Smooth muscle cell (in vitro differentiated cells): ENCODE results near the gene VAMP7. TPM values are rescaled to one million over a fixed set of nuclear protein-coding genes. Genes with fewer than 3 reads are reported as not detected.
"Not testable (repeated sequence)": the region's sequence is repeated elsewhere in the genome, so short reads cannot be mapped to it uniquely, and the experiment has no call there.

Experiments used
- DNase-seq: peaks from one replicate; lab custom pipeline; 2025; ENCODE audit not compliant: unreplicated experiment; lab: John Stamatoyannopoulos, UW
- H2AFZ ChIP-seq: fragments of 200-600 bp; sonication (generic); 2 replicates; pipeline ENCODE4 v1.6.0; 2016; ENCODE audit warnings: antibody characterized with exemption, low read depth, mild to moderate bottlenecking
- H3F3A ChIP-seq: fragments of 200-600 bp; sonication (generic); 2 replicates; pipeline ENCODE4 v1.6.0; 2017; ENCODE audit warnings: antibody characterized with exemption, low read depth
- H3K27ac ChIP-seq: fragments of 200-600 bp; sonication (generic); 2 replicates; pipeline ENCODE4 v1.5.1; 2016; ENCODE audit warnings: low read depth, mild to moderate bottlenecking
- H3K27me3 ChIP-seq: fragments of 200-600 bp; sonication (generic); 2 replicates; pipeline ENCODE4 v1.6.1; 2016; ENCODE audit warnings: low read depth, mild to moderate bottlenecking
- H3K36me3 ChIP-seq: fragments of 200-600 bp; sonication (generic); 2 replicates; pipeline ENCODE4 v1.5.1; 2016; ENCODE audit warnings: low read depth
- H3K4me1 ChIP-seq: fragments of 200-600 bp; sonication (generic); 2 replicates; pipeline ENCODE4 v1.5.1; 2016; ENCODE audit warnings: low read depth
- H3K4me2 ChIP-seq: fragments of 200-600 bp; sonication (generic); 2 replicates; pipeline ENCODE4 v1.6.0; 2016; ENCODE audit warnings: mild to moderate bottlenecking
- H3K4me3 ChIP-seq: fragments of 200-600 bp; sonication (generic); 2 replicates; pipeline ENCODE4 v1.5.1; 2016; ENCODE audit warnings: mild to moderate bottlenecking
- H3K79me2 ChIP-seq: fragments of 200-600 bp; sonication (generic); 2 replicates; pipeline ENCODE4 v1.6.0; 2016; ENCODE audit warnings: low read depth, mild to moderate bottlenecking
- H3K9ac ChIP-seq: fragments of 200-600 bp; sonication (generic); 2 replicates; pipeline ENCODE4 v1.6.0; 2016; ENCODE audit warnings: low read depth
- H3K9me3 ChIP-seq: fragments of 200-600 bp; sonication (generic); replicated peaks from 2 replicates; pipeline ENCODE4 v1.5.1; 2016; ENCODE audit warnings: low read depth
- H4K20me1 ChIP-seq: fragments of 200-600 bp; sonication (generic); 2 replicates; pipeline ENCODE4 v1.6.0; 2016; ENCODE audit warnings: low read depth
- CTCF ChIP-seq: fragments of 200-600 bp; sonication (generic); IDR thresholded peaks from 2 replicates; pipeline ENCODE4 v1.5.1; 2017; ENCODE audit warnings: borderline replicate concordance, mild to moderate bottlenecking, antibody characterized with exemption; ENCODE audit not compliant: insufficient read depth, poor library complexity, severe bottlenecking
- WGBS: methylation state at CpG from one replicate; pipeline ENCODE4 v1.1.7; 2016; ENCODE audit warnings: low lambda C conversion rate; 5-methylcytosine and 5-hydroxymethylcytosine counted together
- polyA plus RNA-seq: library from polyadenylated mRNA; unstranded; fragments of >200 nt; fragmentation: Nextera tagmentation; extraction: Ambion mirVana; gene quantifications from 2 replicates; pipeline ENCODE4 v1.2.1, GENCODE V29; 2016
- total RNA-seq: library from RNA; depleted of rRNA; stranded (reverse); fragments of >200 nt; gene quantifications from 2 replicates; pipeline ENCODE4 v1.2.3, GENCODE V29; 2014

VAMP7 gene
- total and polyA plus RNA-seq, 2 experiments from 2014 or later, result 33.8 to 53.8 TPM

GRCh38 chrX:155968326-155968661 is 87.1 kb downstream of the VAMP7 start:
- no peaks in the 10 kb centered on the region for H3F3A ChIP-seq
- H3K36me3 ChIP-seq, result no peaks in the 10 kb centered on the region
- 58% methylated on average over 1 of the region's 1 CpG for WGBS
- no peaks in the 10 kb centered on the region for H4K20me1 ChIP-seq
- no peak for TF ChIP-seq CTCF
- no peaks in the 10 kb centered on the region for H3K79me2 ChIP-seq
- H3K4me2 ChIP-seq, result no peak overlapping the region
- no peak for DNase-seq
- no peak overlapping the region for H3K4me3 ChIP-seq
- H3K27me3 ChIP-seq, result no peaks in the 10 kb centered on the region
- no peak overlapping the region for H3K27ac ChIP-seq
- H3K9ac ChIP-seq, result no peak overlapping the region
- H3K4me1 ChIP-seq, result no peaks in the 10 kb centered on the region
- no peaks in the 10 kb centered on the region for H3K9me3 ChIP-seq
- H2AFZ ChIP-seq, result no peak overlapping the region

- Histone ChIP-seq H3K27ac (no peak overlapping the region), H3K9ac (no peak overlapping the region), H2AFZ (no peak overlapping the region), H4K20me1 (no peaks in the 10 kb centered on the region), H3K79me2 (no peaks in the 10 kb centered on the region), H3K36me3 (no peaks in the 10 kb centered on the region), H3K27me3 (no peaks in the 10 kb centered on the region), H3K4me1 (no peaks in the 10 kb centered on the region), H3K9me3 (no peaks in the 10 kb centered on the region), H3K4me2 (no peak overlapping the region), H3F3A (no peaks in the 10 kb centered on the region), H3K4me3 (no peak overlapping the region)
- DNase-seq, result no peak
- WGBS, result 61% methylated on average over 5 of the region's 5 CpGs
- no peak for TF ChIP-seq CTCF
These were observed 87.6 kb downstream of the VAMP7 start for GRCh38 chrX:155968791-155969190.

- WGBS, result 52% methylated on average over 5 of the region's 5 CpGs
- not testable (repeated sequence) for H3K27ac ChIP-seq, H3K4me3 ChIP-seq, H3F3A ChIP-seq, H3K4me1 ChIP-seq, H3K36me3 ChIP-seq, H3K4me2 ChIP-seq, H2AFZ ChIP-seq, H3K27me3 ChIP-seq, H3K9ac ChIP-seq, H3K9me3 ChIP-seq, DNase-seq, H3K79me2 ChIP-seq, H4K20me1 ChIP-seq
These were observed 90.5 kb downstream of the VAMP7 start for GRCh38 chrX:155971658-155972057.

GRCh38 chrX:155972241-155972640 is 91.1 kb downstream of the VAMP7 start:
- H3K9me3 ChIP-seq, H3K36me3 ChIP-seq, H3K9ac ChIP-seq, H3K4me2 ChIP-seq, DNase-seq, H3K4me1 ChIP-seq, H3K79me2 ChIP-seq, H3K4me3 ChIP-seq, H3F3A ChIP-seq, H4K20me1 ChIP-seq, H3K27me3 ChIP-seq, H2AFZ ChIP-seq, H3K27ac ChIP-seq: not testable (repeated sequence)
- WGBS, result 78% methylated on average over 7 of the region's 7 CpGs

- H3F3A ChIP-seq, result no peaks in the 10 kb centered on the region
- no peak overlapping the region for H3K4me3 ChIP-seq
- no peak overlapping the region for H3K4me2 ChIP-seq
- no peaks in the 10 kb centered on the region for H3K4me1 ChIP-seq
- TF ChIP-seq CTCF, result no peak
- no peak overlapping the region for H2AFZ ChIP-seq
- H3K9me3 ChIP-seq, result peaks cover 4% of the 10 kb centered on the region
- no peaks in the 10 kb centered on the region for H3K36me3 ChIP-seq
- WGBS, result 80% methylated on average over 2 of the region's 2 CpGs
- H3K27me3 ChIP-seq, result no peaks in the 10 kb centered on the region
- H3K79me2 ChIP-seq, result no peaks in the 10 kb centered on the region
- H3K9ac ChIP-seq, result no peak overlapping the region
- no peaks in the 10 kb centered on the region for H4K20me1 ChIP-seq
- DNase-seq, result no peak
- H3K27ac ChIP-seq, result no peak overlapping the region
These were observed 102.2 kb downstream of the VAMP7 start for GRCh38 chrX:155983326-155983725.
